ELF-1 (cell line): ENCODE measurements around the gene GOLGA7B.

Source experiments
- DNase-seq: peaks from one replicate; pipeline ENCODE4 v3.0.0-alpha.2; 2016; ENCODE audit warnings: low read depth, low spot score

Gene GOLGA7B

DNA sequence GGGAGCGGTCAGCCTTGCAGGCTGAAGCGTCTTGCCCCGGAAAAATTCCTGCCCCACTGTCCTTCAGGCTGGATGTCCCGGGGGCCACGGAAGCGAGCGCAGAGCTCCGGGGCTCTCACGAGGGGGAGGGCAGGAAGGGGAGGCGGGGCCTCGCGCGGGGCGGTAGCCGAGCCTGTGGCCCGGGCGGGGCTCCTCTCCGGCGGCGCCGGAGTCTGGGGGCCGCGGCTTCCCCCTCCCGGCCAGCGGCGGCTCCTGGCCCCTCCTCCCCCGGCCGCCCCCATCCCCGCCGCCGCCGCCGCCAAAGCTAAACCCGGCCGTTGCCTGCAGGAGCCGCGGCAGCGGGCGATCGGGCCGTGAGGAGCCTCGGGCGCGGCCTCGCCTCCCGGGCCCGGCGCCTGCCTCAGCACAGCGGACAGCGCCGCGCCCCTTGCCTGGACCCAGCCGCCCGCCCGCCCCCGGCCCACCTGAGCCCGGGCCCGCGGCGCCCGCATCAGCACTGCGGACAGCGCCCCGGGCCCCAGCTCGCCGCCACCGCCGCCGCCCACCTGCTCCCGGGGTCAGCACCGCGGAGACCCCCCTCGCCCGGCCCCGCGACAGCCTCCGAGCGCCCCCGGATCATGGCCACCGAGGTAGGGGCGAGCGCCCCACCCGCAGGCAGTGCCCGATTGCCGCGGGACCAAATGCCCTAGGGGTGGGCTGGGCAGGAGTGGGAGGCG, at the start of gene GOLGA7B:
Gene GOLGA7B (plus strand): TSS at position 157 of the 716 bp plus-strand sequence. CDS start 461 bp downstream, at position 618.
- DNase-seq: peak; percentile 58

DNA sequence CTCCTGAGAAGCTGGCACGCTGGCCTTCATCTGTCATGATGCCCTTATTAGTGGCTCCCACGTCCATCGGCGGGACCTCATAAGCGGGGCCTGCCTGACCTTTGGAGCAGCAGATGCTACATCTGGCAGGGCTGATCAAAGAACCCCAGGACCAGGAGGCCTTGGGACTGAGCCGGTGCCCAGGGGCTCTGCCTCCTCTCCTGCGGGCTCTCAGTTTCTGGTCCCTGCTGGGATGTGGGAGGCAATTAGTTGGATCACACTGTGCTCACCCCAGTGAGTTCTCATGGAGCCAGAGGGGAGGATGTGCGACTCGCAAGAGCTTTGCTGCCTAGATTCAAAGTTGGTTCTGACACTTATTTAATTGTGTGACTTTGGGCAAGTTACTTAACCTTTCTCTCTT, 49.2 kb upstream of the GOLGA7B start:
- no peak for DNase-seq

DNA sequence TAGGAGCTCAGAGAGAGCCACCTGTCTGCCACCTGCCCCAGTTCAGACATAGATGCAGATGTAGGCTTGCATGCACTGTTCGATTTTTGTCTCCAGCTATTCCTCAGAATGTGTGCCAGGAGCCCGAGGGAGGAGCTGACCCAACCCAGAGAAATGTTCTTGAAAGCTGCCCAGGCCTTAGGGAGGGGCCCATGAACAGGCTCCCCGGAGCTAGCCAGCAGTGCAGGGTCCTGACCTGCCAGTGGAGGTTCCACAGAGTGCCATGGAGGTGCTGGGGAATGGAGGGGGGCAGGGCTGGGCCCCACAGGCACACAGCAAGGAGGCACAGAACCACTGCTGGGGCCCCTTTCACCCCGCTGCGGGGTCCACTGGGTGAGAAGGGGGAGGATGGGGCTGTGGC, 48.2 kb upstream of the GOLGA7B start:
- no peak for DNase-seq

DNA sequence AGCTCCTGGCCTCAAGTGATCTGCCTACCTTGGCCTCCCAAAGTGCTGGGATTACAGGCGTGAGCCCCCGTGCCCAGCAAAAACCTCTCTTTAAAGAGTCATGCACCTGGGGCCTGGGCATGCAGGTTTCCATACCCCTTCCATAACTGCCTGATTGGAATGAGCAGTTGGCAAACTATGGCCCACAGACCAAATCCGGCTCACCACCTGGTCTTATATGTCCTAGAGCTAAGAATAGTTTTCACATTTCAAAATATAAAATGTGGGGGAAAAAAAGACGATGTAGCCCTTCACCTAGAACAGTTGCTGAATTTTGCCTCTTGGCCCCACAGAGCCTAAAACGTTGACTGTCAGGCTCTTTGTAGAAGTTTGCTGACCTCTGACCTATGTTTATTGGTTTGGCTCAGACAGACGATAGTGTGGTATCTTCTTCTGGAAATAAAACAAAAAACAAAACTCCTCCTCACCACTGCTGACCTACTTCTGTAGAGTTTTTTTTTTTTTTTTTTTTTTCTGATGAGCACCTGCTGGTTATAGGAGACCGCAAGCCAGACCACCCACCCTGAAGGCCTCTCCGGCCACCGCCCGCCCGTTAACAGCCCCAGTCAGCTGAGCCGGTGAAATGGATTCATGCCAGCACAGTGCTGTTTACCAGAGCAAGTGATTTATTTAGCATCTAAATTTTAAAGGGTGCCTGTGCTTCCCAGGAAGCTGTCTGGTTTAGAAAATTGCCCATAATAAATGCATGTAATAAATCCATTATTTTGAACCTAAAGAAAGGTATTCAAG, 44.4 kb upstream of the GOLGA7B start:
- peak; percentile 43 for DNase-seq

DNA sequence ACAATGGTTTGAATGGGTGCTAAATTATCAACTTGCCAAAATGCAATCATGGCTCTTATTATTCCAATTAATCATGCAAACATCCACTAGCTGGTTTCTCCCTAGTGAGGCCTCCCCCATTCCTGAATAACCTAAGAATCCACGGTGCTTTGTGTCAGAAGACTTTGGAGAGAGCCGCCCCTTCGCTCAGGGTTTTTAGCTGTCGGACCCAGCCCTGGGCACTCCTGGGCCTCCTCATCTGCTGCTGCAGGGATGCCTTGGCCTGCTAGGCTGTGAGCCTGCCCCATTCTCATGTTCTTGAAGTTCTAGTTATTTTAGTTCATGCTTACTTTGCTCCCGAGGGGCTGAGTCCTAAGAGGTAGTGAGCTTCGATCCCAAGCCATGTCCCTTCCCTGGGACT, 43.7 kb upstream of the GOLGA7B start:
- no peak for DNase-seq

DNA sequence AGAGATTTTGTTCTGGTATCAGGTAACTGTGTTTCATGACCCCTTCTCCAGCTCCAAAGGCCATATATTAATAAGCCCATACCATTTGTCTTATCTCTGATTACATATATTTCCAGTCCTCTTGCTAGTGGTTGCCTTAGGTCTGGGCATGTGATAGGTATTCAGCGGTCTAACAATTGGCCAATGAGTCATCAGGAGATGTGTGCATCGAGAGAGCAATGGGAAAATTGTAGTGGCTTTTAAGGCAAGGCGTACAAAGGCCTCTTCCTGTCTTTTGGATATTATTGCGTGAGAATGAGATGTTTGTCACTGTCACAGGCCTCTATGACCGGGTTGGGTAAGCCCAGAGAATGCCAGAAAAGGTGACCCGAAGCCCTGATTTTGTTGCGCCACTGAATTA, 39.2 kb upstream of the GOLGA7B start:
- DNase-seq: no peak

DNA sequence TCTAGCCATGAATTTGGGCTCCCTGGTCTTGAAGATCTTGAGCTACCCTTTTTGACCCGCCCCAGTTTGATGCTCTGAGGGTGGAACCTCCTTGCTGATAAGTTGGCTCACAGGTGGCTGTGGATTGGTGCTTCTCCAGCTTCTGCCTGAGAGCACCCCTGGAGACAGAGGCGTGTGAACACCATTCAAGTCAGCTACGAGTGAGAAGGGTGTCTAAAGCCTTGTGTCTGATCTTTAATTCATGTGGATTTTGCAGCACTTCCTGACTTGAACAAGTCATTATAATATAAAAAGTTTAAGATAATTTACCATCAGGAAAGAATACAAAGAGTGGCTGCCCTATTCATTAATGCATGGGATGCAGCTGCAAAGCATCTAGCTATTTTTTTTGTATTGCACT, 37.7 kb upstream of the GOLGA7B start:
- DNase-seq: no peak

DNA sequence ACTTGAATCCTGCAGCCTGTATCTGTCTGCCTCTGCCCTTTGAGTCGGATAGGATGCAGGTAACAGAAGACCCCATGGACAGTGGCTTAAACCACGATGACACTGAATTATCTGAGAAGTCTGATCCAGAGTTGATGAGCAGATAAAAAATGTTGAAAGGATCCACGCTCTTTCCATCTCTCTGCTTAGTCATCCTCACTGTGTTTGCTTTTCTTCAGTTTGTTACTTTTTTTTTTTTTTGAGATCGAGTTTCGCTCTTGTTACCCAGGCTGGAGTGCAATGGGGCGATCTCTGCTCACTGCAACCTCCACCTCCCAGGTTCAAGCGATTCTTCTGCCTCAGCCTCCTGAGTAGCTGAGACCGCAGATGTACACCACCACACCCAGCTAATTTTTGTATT, 36.9 kb upstream of the GOLGA7B start:
- no peak for DNase-seq

DNA sequence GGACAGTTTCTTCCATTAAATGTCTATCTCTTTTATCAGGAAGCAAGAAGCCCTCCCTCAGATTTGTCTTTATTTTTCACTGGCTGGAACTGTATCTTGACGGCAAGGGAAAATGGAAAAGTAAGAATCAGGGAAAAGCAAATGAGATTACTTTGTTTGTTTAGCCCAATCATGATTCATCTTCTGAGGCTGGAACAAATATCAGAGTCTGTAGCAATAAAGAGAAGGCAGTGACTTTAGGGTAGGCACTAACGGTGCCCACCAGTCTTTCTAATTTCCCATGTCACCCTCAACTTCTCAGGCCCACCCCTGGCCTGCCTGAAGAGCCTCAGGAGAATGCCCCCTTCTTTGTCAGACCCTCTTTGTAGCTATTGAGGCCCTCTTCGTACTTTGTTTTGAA, 36.3 kb upstream of the GOLGA7B start:
- no peak for DNase-seq

DNA sequence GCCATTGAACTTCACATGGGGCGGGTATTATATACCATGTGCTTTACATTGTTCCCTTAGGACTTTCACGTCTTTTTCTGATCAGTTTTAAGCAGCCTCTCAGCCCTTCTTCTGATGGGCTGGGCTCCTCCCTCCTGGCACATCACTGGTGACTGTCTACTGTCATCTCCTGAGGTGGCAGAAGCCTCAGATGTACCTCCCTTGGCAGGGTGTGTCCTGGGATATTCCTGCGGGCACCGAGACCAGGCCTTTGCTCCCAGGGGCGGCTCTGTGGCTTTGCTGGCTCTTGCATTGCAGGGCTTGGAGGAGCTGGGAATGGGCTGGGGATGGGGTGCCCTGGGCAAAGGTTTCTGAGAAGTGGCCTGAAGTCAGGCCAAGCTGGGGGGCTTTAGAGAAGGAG, 34.6 kb upstream of the GOLGA7B start:
- DNase-seq: no peak

DNA sequence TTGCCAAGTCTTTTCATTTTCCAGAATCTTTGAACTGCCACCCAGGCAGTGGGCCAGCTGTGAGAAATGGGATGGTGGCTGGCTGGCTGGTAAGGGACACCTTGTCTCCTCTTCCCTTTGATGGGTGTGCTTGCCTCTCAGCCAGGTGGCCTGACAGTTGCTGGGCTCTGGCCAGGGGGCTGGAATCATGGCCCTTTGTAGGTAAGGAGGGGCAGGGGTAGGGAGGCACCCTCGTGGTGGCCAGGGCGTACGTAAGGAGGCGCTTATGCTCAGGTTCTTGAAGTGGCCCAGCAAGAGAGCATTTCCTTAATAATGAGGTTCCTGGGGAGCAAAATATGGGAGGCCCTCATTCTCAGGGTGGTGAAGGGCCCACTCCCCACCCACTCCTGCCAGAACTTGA, 33.0 kb upstream of the GOLGA7B start:
- DNase-seq: no peak

DNA sequence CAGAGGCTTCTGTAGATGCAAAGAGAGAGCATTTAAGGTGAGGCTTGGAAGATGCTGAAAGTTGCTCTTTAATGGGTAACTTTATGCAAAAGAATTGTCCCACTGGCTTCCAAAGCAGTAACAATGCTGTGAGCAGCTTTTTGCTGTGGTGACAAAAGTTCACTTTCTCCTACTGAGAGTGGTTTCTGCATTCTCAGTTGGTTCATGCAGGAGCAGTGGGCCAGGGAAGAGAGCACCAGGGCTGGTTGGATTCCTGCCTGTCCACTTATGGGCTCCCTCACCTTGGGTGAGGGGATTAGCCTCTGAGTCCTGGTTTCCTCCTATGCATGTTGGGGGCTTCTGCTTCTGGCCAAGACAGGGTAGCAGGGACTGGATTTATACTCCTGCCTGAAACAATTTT, 31.1 kb upstream of the GOLGA7B start:
- DNase-seq: no peak

DNA sequence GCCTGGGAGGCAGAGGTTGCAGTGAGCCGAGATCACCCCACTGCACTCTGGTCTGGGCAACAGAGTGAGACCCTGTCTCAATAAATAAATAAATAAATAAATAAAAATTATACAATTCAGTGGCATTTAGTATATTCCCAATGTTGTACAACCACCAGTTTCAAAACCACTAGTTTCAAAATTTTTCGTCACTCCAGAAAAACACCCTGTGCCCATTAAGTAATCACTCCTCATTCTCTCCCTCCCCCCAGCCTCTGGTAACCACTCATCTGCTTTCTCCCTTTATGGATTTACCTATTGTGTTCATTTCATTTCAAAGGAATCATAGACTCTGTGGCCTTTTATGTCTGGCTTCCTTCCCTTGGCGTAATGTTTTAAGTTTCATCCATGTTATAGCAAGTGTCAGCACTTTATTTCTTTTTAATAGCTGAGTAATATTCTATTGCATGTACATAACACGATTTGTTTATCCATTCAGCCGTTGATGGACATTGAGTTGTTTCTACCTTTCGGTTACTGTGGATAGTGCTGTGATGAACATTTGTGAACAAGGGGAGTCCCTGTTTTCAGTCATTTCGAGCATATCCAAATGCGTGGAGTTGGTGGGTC, 29.4 kb upstream of the GOLGA7B start:
- DNase-seq: no peak

DNA sequence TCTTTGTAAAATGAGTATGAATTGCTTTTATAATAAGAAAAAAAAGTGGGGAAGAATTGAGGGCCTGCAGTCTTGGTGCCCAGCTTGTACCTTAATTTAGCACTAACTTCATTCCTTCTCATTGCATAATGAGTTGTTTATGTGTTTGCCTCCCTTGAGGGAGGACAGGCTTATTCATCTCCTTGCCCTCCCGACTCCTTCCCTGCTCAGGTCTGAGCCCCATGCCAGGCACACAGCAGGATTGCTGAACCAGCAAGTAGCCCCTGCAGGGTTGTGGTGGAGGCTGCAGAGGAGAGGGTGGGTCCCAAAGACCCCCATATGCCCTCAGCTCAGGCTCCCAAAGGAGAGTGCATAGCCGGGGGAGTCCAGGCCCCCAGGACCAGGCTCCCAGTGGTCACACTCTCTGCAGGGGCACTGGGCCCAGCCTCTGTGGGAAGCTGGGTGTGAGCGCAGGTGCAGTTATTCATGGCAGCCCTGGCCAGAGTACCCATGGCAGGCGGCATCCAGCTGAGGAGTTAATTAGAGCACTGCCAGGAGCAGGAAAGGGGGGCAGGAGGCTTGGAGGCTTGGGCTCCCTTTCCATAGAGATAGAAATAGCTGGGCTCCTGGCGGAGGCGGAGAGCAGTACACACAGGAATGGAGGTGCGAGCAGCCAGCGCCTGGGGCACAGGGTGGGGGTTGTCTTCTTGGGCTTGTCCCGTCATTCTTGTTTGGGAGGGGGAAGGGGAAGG, 28.2 kb upstream of the GOLGA7B start:
- DNase-seq: peak; percentile 56

DNA sequence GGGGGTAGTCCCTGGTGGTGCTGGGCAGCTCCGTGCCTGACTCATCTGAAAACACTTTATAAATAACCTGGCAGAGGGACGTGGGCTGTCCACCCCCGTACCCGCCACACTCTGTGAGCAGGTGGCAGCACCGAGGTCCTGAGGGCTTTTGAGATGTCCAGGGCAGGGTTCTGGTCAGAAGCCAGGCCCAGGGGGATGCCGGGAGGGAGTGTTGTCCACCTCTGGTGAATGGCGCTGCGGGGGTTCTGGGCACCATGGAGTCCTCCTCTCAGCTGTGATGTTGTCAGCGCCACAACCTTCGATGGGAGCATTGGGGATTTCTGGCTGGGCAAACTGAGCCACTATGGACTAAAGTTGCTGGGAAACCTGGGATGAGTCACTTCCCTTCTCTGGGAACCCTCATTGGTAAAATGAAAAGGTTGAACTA, 27.4 kb upstream of the GOLGA7B start:
- no peak for DNase-seq

DNA sequence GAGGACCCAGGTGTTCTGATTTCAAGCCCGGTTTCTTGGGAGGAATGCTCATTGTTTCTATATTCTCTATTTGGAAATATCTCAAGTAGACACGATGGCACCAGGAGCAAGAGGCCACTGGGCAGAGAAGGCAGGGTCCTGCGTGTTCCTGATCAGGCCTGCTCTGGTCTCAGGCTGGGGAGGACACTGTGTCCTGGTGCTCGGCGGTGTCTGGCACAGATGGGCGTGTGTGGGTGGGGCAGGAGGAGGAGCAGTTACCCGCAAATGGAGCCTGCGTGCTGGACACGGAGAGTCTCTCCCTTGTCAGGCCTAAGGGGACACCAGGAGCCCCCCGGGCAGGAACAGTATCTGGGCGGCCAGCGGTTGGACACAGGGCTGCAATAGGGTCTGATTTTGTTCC, 25.9 kb upstream of the GOLGA7B start:
- no peak for DNase-seq

DNA sequence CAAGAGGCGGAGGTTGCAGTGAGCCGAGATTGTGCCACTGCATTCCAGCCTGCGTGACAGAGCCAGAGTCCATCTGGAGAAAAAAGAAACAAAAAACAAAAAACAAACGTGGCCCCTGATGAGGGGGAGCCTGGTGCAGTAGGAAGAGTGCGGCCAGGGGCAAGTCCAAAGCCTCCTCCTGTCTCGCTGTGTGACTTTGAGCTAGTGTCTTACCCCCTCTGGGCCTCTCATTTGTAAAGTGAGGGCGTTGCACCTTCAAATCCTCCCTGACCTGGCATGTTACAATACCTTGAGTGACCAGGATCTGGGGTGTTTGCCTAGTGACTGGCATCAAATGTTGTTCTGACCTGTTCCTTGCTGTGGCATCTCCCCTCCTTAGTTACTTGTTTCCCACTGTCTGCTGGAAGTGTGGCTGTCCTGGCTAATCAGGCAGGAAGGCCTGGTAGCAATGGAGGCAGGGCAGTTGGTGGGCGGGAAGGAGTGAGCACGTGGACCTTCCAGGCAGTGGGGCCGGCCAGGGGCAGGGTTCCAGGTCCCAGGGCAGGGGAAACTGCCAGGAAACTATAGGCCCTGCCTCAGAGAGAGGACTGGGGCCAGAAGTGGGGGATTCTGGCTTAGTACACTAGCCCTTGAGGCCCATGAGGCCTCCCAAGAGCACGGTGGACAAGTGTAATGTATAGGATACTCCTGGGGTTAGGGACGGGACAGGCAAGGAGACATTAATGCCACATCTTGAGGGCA, 24.5 kb upstream of the GOLGA7B start:
- no peak for DNase-seq

DNA sequence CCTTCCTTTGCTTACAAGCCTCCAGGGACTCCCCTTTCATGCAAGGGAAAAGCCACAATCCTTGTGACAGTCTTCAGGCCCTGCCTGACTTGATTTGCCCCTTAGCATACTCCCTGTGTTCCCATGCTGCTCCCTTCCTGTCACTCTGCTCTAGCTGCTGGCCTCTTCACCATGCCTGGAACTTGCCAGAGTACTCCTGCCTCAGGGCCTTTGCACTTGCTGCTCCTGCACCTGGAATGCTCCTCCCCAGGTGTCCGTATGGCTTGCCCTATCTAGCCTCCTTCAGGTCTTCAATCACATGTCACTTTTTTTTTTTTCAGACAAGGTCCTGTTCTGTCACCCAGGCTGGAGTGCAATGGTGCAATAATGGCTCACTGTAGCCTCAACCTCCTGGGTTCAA, 22.8 kb upstream of the GOLGA7B start:
- DNase-seq: no peak

DNA sequence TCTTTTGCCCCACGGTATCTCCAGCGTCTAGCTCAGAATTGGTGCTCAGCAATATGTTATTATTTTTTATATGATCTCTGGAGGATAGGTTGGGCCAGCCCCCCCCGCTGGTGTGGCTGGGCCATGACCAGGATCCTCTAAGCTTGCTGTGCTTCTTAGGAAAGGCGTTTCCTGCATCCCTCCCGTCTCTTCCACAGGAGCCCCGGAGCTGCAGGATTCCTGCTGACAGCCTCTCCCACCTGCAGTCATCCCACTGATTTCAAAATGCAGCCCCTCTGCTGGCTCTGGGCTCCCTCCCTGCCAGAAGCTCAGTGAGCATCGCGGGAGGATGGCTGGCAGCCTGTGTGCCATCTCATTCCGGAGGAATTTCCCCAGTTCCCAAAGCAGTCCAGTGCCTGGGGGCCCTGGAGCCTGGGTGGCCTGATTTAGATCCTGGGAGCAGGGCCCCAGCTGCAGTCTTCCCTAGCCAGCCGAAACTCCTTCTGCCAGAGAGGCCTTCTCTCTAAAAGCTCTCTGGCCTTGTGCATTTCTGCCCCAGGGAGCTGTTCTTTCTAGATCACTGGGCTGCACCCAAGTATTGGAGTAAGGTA, 21.8 kb upstream of the GOLGA7B start:
- DNase-seq: peak; percentile 61

DNA sequence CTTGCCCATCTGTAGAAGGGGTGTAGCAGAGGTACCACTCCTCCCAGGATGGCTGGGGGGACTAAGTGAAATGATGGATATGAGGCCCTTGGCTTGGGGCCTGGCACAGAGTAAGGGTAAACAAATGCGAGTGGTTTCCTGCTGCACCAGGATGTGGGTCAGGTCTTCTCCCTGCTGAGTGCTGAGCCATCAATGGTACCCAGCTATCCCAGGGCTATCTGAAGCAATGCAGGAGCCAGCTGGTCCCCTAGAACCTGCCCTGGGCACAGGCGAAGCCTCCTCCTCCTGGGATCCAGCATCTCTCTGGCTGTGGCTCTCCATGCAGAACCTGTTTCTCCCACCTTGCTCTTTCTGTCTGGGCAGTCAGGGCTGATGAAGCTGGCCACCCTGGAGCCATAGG, 20.9 kb upstream of the GOLGA7B start:
- DNase-seq: no peak

DNA sequence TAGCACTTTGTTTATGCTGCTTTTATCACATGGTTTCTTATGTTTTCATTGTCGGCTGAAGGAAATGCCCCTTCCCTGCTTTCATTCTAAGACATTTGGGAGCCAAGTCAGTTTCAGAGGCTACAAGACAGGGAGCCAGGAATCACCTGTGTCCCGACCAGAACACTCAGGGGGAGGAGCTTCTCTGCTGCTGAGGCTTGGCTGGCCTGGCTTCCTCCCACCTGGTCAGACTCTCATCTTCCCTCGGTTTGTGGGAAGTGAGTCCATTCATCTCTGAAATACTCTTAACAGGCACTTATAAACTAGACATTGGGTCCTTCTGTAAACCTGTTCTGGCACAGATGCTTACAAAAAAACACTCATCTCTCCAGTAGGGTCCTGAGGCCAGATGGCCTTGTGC, 19.6 kb upstream of the GOLGA7B start:
- no peak for DNase-seq
